ENCODE data around the gene UBR1. TPM values are rescaled to one million over a fixed set of nuclear protein-coding genes. Genes with fewer than 3 reads are reported as not detected.

The UBR1 gene
- total RNA-seq, 1 donor from 2014 or later: 33.2 TPM

DNA sequence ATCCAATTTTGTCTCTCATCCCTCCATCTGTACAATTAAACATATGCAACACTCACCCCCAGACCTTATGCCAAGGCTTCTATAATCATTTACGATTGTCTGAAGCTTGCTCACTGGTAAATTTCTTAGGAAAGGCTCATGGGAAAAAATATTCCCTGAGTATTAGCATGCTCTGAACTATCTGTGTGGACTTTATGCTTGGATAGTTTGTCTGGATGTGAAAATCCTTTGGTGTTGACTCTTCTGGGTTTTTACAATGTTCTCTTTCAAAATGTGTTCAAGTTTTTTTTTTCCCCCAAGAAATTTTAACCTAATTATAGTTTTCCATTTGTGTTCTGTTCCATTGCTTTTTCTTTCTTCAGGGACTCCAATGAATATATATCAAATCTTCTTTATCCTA is 165.3 kb downstream of the UBR1 start:
- H4K20me1 ChIP-seq (ENCODE audit: low read depth): no peaks in the 10 kb centered on the region
- no peaks in the 10 kb centered on the region for H3K27me3 Mint-ChIP-seq (ENCODE audit: insufficient read depth, low read depth)
- no peaks in the 10 kb centered on the region for H3F3A ChIP-seq (ENCODE audit: low read depth)
- no peaks in the 10 kb centered on the region for H3K9me3 Mint-ChIP-seq
- no peak overlapping the region for H3K27ac ChIP-seq
- no peaks in the 10 kb centered on the region for H3K9me3 ChIP-seq (ENCODE audit: low read depth)
- H3K4me3 ChIP-seq: no peak overlapping the region
- H3K79me2 ChIP-seq (ENCODE audit: low read depth): no peaks in the 10 kb centered on the region
- no peak overlapping the region for H2AFZ ChIP-seq (replicated peaks)
- no peak overlapping the region for H3K27ac Mint-ChIP-seq
- H3K36me3 ChIP-seq: no peaks in the 10 kb centered on the region
- no peaks in the 10 kb centered on the region for H3K4me1 Mint-ChIP-seq
- no peak overlapping the region for H3K9ac ChIP-seq
- H3K4me3 Mint-ChIP-seq: no peak overlapping the region
- H3K4me1 ChIP-seq: no peaks in the 10 kb centered on the region
- H3K4me2 ChIP-seq: no peak overlapping the region
- no peak for DNase-seq (ENCODE audit: low spot score)
- TF ChIP-seq, protein P1, sequence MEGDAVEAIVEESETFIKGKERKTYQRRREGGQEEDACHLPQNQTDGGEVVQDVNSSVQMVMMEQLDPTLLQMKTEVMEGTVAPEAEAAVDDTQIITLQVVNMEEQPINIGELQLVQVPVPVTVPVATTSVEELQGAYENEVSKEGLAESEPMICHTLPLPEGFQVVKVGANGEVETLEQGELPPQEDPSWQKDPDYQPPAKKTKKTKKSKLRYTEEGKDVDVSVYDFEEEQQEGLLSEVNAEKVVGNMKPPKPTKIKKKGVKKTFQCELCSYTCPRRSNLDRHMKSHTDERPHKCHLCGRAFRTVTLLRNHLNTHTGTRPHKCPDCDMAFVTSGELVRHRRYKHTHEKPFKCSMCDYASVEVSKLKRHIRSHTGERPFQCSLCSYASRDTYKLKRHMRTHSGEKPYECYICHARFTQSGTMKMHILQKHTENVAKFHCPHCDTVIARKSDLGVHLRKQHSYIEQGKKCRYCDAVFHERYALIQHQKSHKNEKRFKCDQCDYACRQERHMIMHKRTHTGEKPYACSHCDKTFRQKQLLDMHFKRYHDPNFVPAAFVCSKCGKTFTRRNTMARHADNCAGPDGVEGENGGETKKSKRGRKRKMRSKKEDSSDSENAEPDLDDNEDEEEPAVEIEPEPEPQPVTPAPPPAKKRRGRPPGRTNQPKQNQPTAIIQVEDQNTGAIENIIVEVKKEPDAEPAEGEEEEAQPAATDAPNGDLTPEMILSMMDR (IDR thresholded peaks at IDR 0.05): no peak
- TF ChIP-seq EZH2phosphoT487 (IDR thresholded peaks at IDR 0.05) (no peak), EZH2 (IDR thresholded peaks at IDR 0.05) (no peak)
- no peaks in the 10 kb centered on the region for H3K27me3 ChIP-seq
- peaks cover 6% of the 10 kb centered on the region for H3K36me3 Mint-ChIP-seq

DNA sequence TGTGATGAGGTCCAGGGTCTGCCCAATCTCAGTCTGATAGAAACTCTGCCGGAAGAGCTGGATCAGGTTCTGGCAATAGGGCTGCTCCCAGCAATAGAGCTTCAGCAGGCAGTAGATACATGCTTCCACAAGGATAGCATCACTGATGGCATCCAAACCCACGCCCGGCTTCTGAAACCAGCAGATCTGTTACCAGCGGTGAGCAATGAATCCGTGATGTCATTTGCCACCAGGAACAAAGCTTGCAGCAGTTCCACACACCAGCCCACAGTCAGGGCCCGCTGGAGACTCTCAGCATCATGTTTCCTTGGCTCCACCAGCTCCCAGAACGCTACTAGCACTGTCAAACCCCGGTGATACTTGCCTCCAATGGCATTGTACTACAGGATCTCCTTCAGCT is 166.0 kb downstream of the UBR1 start:
- DNase-seq (ENCODE audit: low spot score): no peak
- Histone ChIP-seq H2AFZ (replicated peaks) (no peak overlapping the region), H3K27me3 (no peaks in the 10 kb centered on the region), H3K36me3 (no peaks in the 10 kb centered on the region), H3K4me3 (no peak overlapping the region), H4K20me1 (ENCODE audit: low read depth) (no peaks in the 10 kb centered on the region), H3K9me3 (ENCODE audit: low read depth) (no peaks in the 10 kb centered on the region), H3K27ac (no peak overlapping the region), H3K79me2 (ENCODE audit: low read depth) (no peaks in the 10 kb centered on the region), H3F3A (ENCODE audit: low read depth) (no peaks in the 10 kb centered on the region), H3K4me2 (no peak overlapping the region), H3K4me1 (no peaks in the 10 kb centered on the region), H3K9ac (no peak overlapping the region)
- H3K36me3 Mint-ChIP-seq: peaks cover under 1% of the 10 kb centered on the region
- H3K4me3 Mint-ChIP-seq: no peak overlapping the region
- no peaks in the 10 kb centered on the region for H3K27me3 Mint-ChIP-seq (ENCODE audit: insufficient read depth, low read depth)
- TF ChIP-seq, protein P1 (IDR thresholded peaks at IDR 0.05): no peak
- TF ChIP-seq EZH2 (IDR thresholded peaks at IDR 0.05) (no peak), EZH2phosphoT487 (IDR thresholded peaks at IDR 0.05) (no peak)
- H3K4me1 Mint-ChIP-seq: no peaks in the 10 kb centered on the region
- no peaks in the 10 kb centered on the region for H3K9me3 Mint-ChIP-seq
- H3K27ac Mint-ChIP-seq: no peak overlapping the region

DNA sequence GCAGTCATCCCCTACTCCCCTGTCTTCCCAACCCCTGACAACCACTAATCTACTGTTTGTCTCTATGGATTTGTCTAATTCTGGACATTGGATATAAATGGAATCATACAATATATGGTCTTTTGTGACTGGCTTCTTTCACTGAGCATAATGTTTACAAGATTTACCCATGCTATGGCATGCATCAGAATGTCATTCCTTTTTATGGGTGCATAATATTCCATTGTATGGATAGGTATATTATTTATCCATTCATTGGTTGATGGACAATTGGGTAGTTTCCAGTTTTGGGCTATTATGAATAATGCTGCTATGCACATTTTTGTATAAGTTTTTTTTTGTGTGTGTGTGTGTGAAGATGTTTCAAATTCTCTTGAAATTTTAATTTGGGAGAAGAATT is 168.7 kb downstream of the UBR1 start:
- Mint-ChIP-seq H3K36me3 (no peaks in the 10 kb centered on the region), H3K27me3 (ENCODE audit: insufficient read depth, low read depth) (no peaks in the 10 kb centered on the region), H3K4me1 (no peaks in the 10 kb centered on the region), H3K9me3 (no peaks in the 10 kb centered on the region), H3K27ac (no peak overlapping the region), H3K4me3 (no peak overlapping the region)
- no peak overlapping the region for H2AFZ ChIP-seq (replicated peaks)
- no peaks in the 10 kb centered on the region for H3K27me3 ChIP-seq
- H3K27ac ChIP-seq: no peak overlapping the region
- DNase-seq (ENCODE audit: low spot score): no peak
- TF ChIP-seq EZH2phosphoT487 (IDR thresholded peaks at IDR 0.05) (no peak), EZH2 (IDR thresholded peaks at IDR 0.05) (no peak)
- TF ChIP-seq, protein P1 (IDR thresholded peaks at IDR 0.05): no peak
- no peak overlapping the region for H3K4me3 ChIP-seq
- H3K9ac ChIP-seq: no peak overlapping the region
- H3K4me1 ChIP-seq: no peaks in the 10 kb centered on the region
- no peaks in the 10 kb centered on the region for H4K20me1 ChIP-seq (ENCODE audit: low read depth)
- H3K9me3 ChIP-seq (ENCODE audit: low read depth): no peaks in the 10 kb centered on the region
- no peaks in the 10 kb centered on the region for H3K79me2 ChIP-seq (ENCODE audit: low read depth)
- H3K36me3 ChIP-seq: no peaks in the 10 kb centered on the region
- no peaks in the 10 kb centered on the region for H3F3A ChIP-seq (ENCODE audit: low read depth)
- H3K4me2 ChIP-seq: no peak overlapping the region
